ENCODE measurements around the gene SCUBE3. TPM values are rescaled to one million over a fixed set of nuclear protein-coding genes. Genes with fewer than 3 reads are reported as not detected.
A peak's percentile ranks its signal among the peaks of the same experiment; 100 is the strongest.

The SCUBE3 gene
- total and polyA plus RNA-seq, 9 of the 15 experiments (the other 6 are each of a cell fraction or from before 2014, with no cell fraction given), result 0.01 to 0.11 TPM; not detected in 7

DNA sequence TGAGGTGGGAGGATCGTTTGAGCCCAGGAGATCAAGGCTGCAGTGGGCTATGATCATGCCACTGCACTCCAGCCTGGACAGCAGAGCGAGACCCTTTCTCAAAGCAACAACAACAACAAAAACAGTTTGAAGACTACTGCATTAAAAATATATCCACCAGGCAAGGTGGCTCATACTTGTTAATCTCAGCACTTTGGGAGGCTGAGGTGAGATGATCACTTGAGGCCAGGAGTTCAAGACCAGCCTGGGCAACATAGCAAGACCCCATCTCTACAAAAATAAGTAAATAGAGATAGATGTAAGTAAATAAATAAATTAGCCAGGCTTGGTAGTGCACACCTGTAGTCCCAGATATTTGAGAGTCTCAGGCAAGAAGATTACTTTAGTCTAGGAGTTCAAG is 58.2 kb downstream of the SCUBE3 start:
- in situ Hi-C loops (cut with MboI) (no loop called here), intact Hi-C loops (cut with micrococcal nuclease) (no loop called here)
- BruUV-seq (replicated peaks), result no TSS peak
- no peaks in the 10 kb centered on the region for H4K20me1 ChIP-seq (replicated peaks; ENCODE audit: control insufficient read depth, insufficient read depth, low read length)
- H3K4me3 ChIP-seq, result no peak overlapping the region
- 68% methylated on average over 2 of the region's 2 CpGs for WGBS (ENCODE audit: insufficient coverage, low coverage, missing lambda C conversion rate)
- H3K9ac ChIP-seq (ENCODE audit: insufficient read depth in 1 of 2, low read depth in 2 of 2, low read length in 2 of 2), result no peak overlapping the region
- no peak overlapping the region for H3K4me2 ChIP-seq (ENCODE audit: insufficient read depth, low read length)
- H3K27ac ChIP-seq (ENCODE audit: extremely low read depth, low read depth, low read length), result no peak overlapping the region
- ATAC-seq (no peak), FAIRE-seq (no peak), DNase-seq (ENCODE audit: extremely low read depth in 1 of 4, low spot score in 3 of 4) (no peak)
- H3K27me3 ChIP-seq (ENCODE audit: control insufficient read depth in 2 of 2, insufficient read depth in 2 of 2, low read length in 2 of 2), result no peaks in the 10 kb centered on the region
- no peak overlapping the region for H2AFZ ChIP-seq (ENCODE audit: low read depth, low read length)
- ChIA-PET POLR2A (no interaction called here), CTCF (ENCODE audit: low intra/inter-chr PET ratio) (no interaction called here)
- H3K9me3 ChIP-seq (replicated peaks; ENCODE audit: control insufficient read depth, insufficient read depth, low read depth, low read length), result no peaks in the 10 kb centered on the region
- TF ChIP-seq FOS (IDR thresholded peaks at IDR 0.05; ENCODE audit: extremely low read depth, insufficient read length) (no peak), BCOR (IDR thresholded peaks at IDR 0.05) (peak; percentile 50; the same call in 1 of the 2 replicates), ZNF121 (CRISPR knock-in tag; conservative IDR thresholded peaks at IDR 0.05) (peak; percentile 79; the same call in 1 of the 2 replicates)
- no peaks in the 10 kb centered on the region for H3K79me2 ChIP-seq (ENCODE audit: control insufficient read depth, insufficient read depth, low read length)
- peaks cover 3% of the 10 kb centered on the region for H3K9me1 ChIP-seq (ENCODE audit: control insufficient read depth, insufficient read depth, low read length)
- no peaks in the 10 kb centered on the region for H3K36me3 ChIP-seq (ENCODE audit: control insufficient read depth, insufficient read depth, low read length)
- peaks cover 4 to 11% of the 10 kb centered on the region in 2 experiments; a peak in 3 of 5 replicates for H3K4me1 ChIP-seq (replicated peaks in 1 of 2; ENCODE audit: control insufficient read depth in 2 of 2, insufficient read depth in 2 of 2, low read length in 2 of 2)

DNA sequence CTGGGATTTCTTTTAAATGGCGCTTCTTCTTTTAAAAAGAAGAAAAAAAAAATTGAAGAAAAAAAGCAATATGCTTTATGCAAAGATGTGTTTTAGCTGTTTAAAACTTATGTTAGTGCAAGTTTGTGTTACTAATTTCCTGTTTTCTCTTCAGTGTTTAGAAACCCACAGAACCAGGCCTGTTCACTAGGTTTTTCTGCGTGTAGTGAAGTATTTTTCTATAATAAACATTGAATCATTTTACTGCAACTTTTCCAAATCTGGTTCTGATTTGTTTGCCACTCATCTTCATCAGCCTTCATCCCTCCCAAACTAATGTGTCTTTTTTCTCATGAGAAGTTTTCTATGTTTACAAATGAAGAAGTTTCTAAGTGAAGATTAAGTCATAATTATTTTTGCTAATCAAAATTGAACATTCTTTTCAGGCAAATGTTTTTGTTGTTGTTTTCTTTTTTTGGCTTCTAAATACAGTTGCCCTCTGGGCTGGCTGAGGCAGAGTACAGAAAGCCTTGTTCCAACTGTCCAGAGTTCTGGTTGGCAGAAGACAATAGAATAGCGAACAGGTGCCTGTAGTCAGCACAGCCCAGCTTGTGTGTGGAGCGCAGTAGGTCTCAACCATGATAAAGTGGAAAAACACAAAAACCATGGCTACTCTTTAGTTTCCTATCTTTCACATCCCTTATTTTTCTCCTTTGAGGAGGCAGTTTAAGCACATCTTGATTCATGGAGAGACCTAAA is 60.2 kb downstream of the SCUBE3 start:
- Histone ChIP-seq H3K36me3 (ENCODE audit: control insufficient read depth, insufficient read depth, low read length) (no peaks in the 10 kb centered on the region), H3K4me1 (replicated peaks in 1 of 2; ENCODE audit: control insufficient read depth in 2 of 2, insufficient read depth in 2 of 2, low read length in 2 of 2) (peaks cover 0 to 8% of the 10 kb centered on the region in 2 experiments; a peak in 3 of 5 replicates), H2AFZ (ENCODE audit: low read depth, low read length) (no peak overlapping the region), H3K4me2 (ENCODE audit: insufficient read depth, low read length) (no peak overlapping the region), H3K27ac (ENCODE audit: extremely low read depth, low read depth, low read length) (no peak overlapping the region), H3K9ac (ENCODE audit: insufficient read depth in 1 of 2, low read depth in 2 of 2, low read length in 2 of 2) (no peak overlapping the region), H3K4me3 (no peak overlapping the region), H3K9me1 (ENCODE audit: control insufficient read depth, insufficient read depth, low read length) (peaks cover 3% of the 10 kb centered on the region), H3K79me2 (ENCODE audit: control insufficient read depth, insufficient read depth, low read length) (no peaks in the 10 kb centered on the region), H3K9me3 (replicated peaks; ENCODE audit: control insufficient read depth, insufficient read depth, low read depth, low read length) (no peaks in the 10 kb centered on the region), H3K27me3 (ENCODE audit: control insufficient read depth in 2 of 2, insufficient read depth in 2 of 2, low read length in 2 of 2) (no peaks in the 10 kb centered on the region), H4K20me1 (replicated peaks; ENCODE audit: control insufficient read depth, insufficient read depth, low read length) (no peaks in the 10 kb centered on the region)
- BruUV-seq (replicated peaks), result no TSS peak
- intact Hi-C loops (cut with micrococcal nuclease) (no loop called here), in situ Hi-C loops (cut with MboI) (no loop called here)
- WGBS (ENCODE audit: insufficient coverage, low coverage, missing lambda C conversion rate), result 49% methylated on average over 4 of the region's 4 CpGs
- FAIRE-seq (no peak), DNase-seq (ENCODE audit: extremely low read depth in 1 of 4, low spot score in 3 of 4) (no peak), ATAC-seq (no peak)
- POLR2A ChIA-PET, result interaction anchor here (1.7 kb wide), 1 partner anchor 10 kb away, joined by 6 read pairs; no protein-coding TSS in a partner anchor
- CTCF ChIA-PET (ENCODE audit: low intra/inter-chr PET ratio), result no interaction called here
- TF ChIP-seq, protein P1, sequence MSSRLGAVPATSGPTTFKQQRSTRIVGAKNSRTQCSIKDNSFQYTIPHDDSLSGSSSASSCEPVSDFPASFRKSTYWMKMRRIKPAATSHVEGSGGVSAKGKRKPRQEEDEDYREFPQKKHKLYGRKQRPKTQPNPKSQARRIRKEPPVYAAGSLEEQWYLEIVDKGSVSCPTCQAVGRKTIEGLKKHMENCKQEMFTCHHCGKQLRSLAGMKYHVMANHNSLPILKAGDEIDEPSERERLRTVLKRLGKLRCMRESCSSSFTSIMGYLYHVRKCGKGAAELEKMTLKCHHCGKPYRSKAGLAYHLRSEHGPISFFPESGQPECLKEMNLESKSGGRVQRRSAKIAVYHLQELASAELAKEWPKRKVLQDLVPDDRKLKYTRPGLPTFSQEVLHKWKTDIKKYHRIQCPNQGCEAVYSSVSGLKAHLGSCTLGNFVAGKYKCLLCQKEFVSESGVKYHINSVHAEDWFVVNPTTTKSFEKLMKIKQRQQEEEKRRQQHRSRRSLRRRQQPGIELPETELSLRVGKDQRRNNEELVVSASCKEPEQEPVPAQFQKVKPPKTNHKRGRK (tag; IDR thresholded peaks at IDR 0.05), result no peak
- TF ChIP-seq ZNF644 (tag; IDR thresholded peaks at IDR 0.05; ENCODE audit: low read depth) (no peak), ZNF507 (tag; conservative IDR thresholded peaks at IDR 0.05) (no peak), ZNF324 (CRISPR knock-in tag; IDR thresholded peaks at IDR 0.05) (no peak), CBFA2T3 (IDR thresholded peaks at IDR 0.05) (no peak), ZKSCAN1 (IDR thresholded peaks at IDR 0.05; ENCODE audit: low read depth, low read length) (peak; percentile 46; the same call in 1 of the 2 replicates)
- TF ChIP-seq, protein P2, sequence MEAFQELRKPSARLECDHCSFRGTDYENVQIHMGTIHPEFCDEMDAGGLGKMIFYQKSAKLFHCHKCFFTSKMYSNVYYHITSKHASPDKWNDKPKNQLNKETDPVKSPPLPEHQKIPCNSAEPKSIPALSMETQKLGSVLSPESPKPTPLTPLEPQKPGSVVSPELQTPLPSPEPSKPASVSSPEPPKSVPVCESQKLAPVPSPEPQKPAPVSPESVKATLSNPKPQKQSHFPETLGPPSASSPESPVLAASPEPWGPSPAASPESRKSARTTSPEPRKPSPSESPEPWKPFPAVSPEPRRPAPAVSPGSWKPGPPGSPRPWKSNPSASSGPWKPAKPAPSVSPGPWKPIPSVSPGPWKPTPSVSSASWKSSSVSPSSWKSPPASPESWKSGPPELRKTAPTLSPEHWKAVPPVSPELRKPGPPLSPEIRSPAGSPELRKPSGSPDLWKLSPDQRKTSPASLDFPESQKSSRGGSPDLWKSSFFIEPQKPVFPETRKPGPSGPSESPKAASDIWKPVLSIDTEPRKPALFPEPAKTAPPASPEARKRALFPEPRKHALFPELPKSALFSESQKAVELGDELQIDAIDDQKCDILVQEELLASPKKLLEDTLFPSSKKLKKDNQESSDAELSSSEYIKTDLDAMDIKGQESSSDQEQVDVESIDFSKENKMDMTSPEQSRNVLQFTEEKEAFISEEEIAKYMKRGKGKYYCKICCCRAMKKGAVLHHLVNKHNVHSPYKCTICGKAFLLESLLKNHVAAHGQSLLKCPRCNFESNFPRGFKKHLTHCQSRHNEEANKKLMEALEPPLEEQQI (IDR thresholded peaks at IDR 0.05), result no peak
- TF ChIP-seq, protein P3, sequence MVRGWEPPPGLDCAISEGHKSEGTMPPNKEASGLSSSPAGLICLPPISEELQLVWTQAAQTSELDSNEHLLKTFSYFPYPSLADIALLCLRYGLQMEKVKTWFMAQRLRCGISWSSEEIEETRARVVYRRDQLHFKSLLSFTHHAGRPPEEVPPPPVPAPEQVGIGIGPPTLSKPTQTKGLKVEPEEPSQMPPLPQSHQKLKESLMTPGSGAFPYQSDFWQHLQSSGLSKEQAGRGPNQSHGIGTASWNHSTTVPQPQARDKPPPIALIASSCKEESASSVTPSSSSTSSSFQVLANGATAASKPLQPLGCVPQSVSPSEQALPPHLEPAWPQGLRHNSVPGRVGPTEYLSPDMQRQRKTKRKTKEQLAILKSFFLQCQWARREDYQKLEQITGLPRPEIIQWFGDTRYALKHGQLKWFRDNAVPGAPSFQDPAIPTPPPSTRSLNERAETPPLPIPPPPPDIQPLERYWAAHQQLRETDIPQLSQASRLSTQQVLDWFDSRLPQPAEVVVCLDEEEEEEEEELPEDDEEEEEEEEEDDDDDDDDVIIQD (CRISPR knock-in tag; IDR thresholded peaks at IDR 0.05), result no peak
